Spinal cord (tissue), 10 donors: ENCODE data around the gene PAFAH1B2. TPM values are rescaled to one million over a fixed set of nuclear protein-coding genes. Genes with fewer than 3 reads are reported as not detected.
"Not testable (repeated sequence)": the region's sequence is repeated elsewhere in the genome, so short reads cannot be mapped to it uniquely, and the experiment has no call there.

Source experiments
- DNase-seq, 6 donors: peaks; one replicate each; pipeline versions ENCODE4 v3.0.0 to v3.0.0-alpha.2; 2013 to 2015; ENCODE audit warnings: low spot score in 6 of 6, low read depth in 4 of 6
- H3K27ac ChIP-seq: one replicate; pipeline ENCODE4 v1.5.1; 2013; ENCODE audit warnings: low read depth, low read length, control low read depth
- H3K27me3 ChIP-seq: one replicate; pipeline ENCODE4 v1.6.1; 2013; ENCODE audit warnings: low read length; ENCODE audit not compliant: control insufficient read depth, insufficient read depth
- H3K36me3 ChIP-seq: one replicate; pipeline ENCODE4 v1.6.1; 2013; ENCODE audit warnings: low read length; ENCODE audit not compliant: control insufficient read depth, insufficient read depth
- H3K4me1 ChIP-seq: one replicate; pipeline ENCODE4 v1.6.1; 2013; ENCODE audit warnings: low read length; ENCODE audit not compliant: control insufficient read depth, insufficient read depth
- H3K4me3 ChIP-seq: one replicate; pipeline ENCODE4 v1.5.1; 2013; ENCODE audit warnings: low read depth, low read length, control low read depth
- H3K9me3 ChIP-seq: one replicate; pipeline ENCODE4 v1.6.1; 2013; ENCODE audit warnings: low read length; ENCODE audit not compliant: control insufficient read depth, insufficient read depth
- WGBS: methylation state at CpG from one replicate; pipeline ENCODE4 v1.1.5; 2013; ENCODE audit warnings: missing lambda C conversion rate; ENCODE audit not compliant: insufficient coverage; 5-methylcytosine and 5-hydroxymethylcytosine counted together
- polyA plus RNA-seq, 2 donors: library from polyadenylated mRNA; unstranded; fragments of 120-200 nt; gene quantifications; one replicate each; pipeline ENCODE4 v1.2.1, GENCODE V29; 2013; ENCODE audit not compliant: insufficient read length in 2 of 2
- total RNA-seq, 2 donors: library from RNA; depleted of rRNA in 1 of 2; stranded (reverse); fragments of 120-200 nt in 1 of 2; fragments of >200 nt in 1 of 2; gene quantifications; one replicate each; pipeline versions ENCODE4 v1.2.3 to v1.2.4, GENCODE V29; 2013 to 2014
- donor health status: healthy.

PAFAH1B2 gene
- total and polyA plus RNA-seq, 4 donors = 77.3 to 196 (median 108) TPM

DNA sequence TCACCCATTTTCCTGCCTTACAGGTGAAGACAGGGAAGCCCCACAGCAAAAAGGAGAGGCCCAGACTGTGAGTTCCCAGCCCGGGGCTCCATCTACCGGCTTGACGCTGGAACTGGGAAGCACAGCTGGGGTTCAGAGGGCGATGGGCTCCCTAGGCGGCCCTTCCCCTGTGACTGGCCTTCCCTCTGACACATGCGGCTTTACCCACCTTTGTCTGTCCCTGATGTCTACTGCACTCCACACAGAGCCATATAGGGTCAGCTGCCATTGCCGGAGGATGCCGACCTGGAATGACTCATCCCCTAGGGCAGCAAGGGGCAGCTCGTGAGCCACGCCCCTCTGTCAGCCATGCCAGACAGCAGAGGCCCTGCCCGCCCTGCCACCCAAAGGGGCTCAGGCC, 62.8 kb downstream of the PAFAH1B2 start:
- no CpG with 5 or more reads among the region's 11 CpGs for WGBS
- H3K27me3 ChIP-seq, H3K9me3 ChIP-seq, H3K4me3 ChIP-seq, H3K27ac ChIP-seq, DNase-seq: not testable (repeated sequence)
- Histone ChIP-seq H3K36me3 (peaks cover 36% of the 10 kb centered on the region), H3K4me1 (peaks cover 26% of the 10 kb centered on the region)

DNA sequence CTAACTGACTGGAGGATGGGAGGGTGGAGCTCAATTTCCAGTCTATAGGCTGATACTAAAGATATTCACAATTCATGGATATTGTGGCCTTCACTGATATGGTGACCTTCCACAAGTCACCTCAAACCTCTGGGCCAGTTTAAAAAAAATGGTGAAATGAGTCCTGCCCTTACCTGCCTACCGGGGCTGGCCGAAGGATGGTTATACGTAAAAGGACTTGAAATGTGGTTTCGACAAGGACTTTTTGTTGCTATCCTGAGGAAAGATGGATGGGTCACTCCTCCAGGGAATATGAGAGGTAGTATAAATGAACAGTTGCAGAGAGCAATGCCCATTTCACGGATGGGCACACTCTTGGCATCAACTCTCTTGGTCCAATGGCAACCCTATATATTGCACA, 63.4 kb downstream of the PAFAH1B2 start:
- not testable (repeated sequence) for H3K27me3 ChIP-seq, DNase-seq, H3K27ac ChIP-seq, H3K4me3 ChIP-seq, H3K9me3 ChIP-seq
- WGBS = 88% methylated on average over 4 of the region's 5 CpGs
- peaks cover 20% of the 10 kb centered on the region for H3K4me1 ChIP-seq
- H3K36me3 ChIP-seq = peaks cover 32% of the 10 kb centered on the region

- peaks cover 30% of the 10 kb centered on the region for H3K36me3 ChIP-seq
- no CpG with 5 or more reads among the region's 13 CpGs for WGBS
Measured at GRCh38 chr11:117208710-117209109, 64.6 kb downstream of the PAFAH1B2 start.

GRCh38 chr11:117209351-117210125, 65.5 kb downstream of the PAFAH1B2 start:
- H3K9me3 ChIP-seq, H3K27ac ChIP-seq, H3K4me3 ChIP-seq, DNase-seq, H3K27me3 ChIP-seq: not testable (repeated sequence)
- 93% methylated on average over 6 of the region's 8 CpGs for WGBS
- H3K4me1 ChIP-seq = peaks cover 11% of the 10 kb centered on the region
- H3K36me3 ChIP-seq = peaks cover 29% of the 10 kb centered on the region

More at GRCh38 chr11:117208710-117209109, 64.6 kb downstream of the PAFAH1B2 start:
- H3K27ac ChIP-seq, H3K4me3 ChIP-seq, DNase-seq, H3K27me3 ChIP-seq, H3K9me3 ChIP-seq: not testable (repeated sequence)
- H3K4me1 ChIP-seq = peaks cover 18% of the 10 kb centered on the region

DNA sequence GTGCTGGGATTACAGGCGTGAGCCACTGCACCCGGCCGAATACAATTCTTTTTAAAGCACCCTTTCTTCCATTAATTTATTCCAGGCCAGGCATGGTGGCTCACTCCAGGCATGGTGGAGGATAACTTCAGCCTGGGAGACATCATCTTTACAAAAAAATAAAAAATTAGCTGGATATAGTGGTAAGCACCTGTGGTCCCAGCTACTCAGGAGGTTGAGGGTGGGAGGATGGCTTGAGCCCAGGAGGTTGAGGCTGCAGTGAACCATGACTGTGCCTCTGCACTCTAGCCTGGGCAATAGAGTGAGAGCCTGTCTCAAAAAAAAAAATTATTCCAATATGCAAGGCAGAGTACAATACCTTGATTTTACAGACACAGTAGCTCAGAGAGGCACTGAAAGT, 66.5 kb downstream of the PAFAH1B2 start:
- no CpG with 5 or more reads among the region's 3 CpGs for WGBS
- peaks cover 25% of the 10 kb centered on the region for H3K36me3 ChIP-seq

GRCh38 chr11:117212697-117213355, 68.7 kb downstream of the PAFAH1B2 start:
- 93% methylated on average over 5 of the region's 11 CpGs for WGBS
- no peaks in the 10 kb centered on the region for H3K4me1 ChIP-seq
- H3K4me3 ChIP-seq = no peak overlapping the region
- no peaks in the 10 kb centered on the region for H3K27me3 ChIP-seq
- DNase-seq = no peak
- H3K9me3 ChIP-seq = no peaks in the 10 kb centered on the region
- H3K36me3 ChIP-seq = peaks cover 44% of the 10 kb centered on the region
- H3K27ac ChIP-seq = no peak overlapping the region

More for the DNA sequence above, 66.5 kb downstream of the PAFAH1B2 start:
- Histone ChIP-seq H3K27me3 (no peaks in the 10 kb centered on the region), H3K4me3 (no peak overlapping the region), H3K9me3 (no peaks in the 10 kb centered on the region), H3K4me1 (peaks cover under 1% of the 10 kb centered on the region), H3K27ac (no peak overlapping the region)
- DNase-seq = no peak

- 54% methylated on average over 4 of the region's 7 CpGs for WGBS
- H3K36me3 ChIP-seq = peaks cover 61% of the 10 kb centered on the region
- H3K27ac ChIP-seq = no peak overlapping the region
- DNase-seq = no peak
- no peak overlapping the region for H3K4me3 ChIP-seq
- no peaks in the 10 kb centered on the region for H3K27me3 ChIP-seq
- no peaks in the 10 kb centered on the region for H3K9me3 ChIP-seq
- no peaks in the 10 kb centered on the region for H3K4me1 ChIP-seq
Measured at GRCh38 chr11:117214404-117215110, 70.5 kb downstream of the PAFAH1B2 start.

GRCh38 chr11:117217141-117218084, 73.3 kb downstream of the PAFAH1B2 start:
- H3K4me1 ChIP-seq = peaks cover 24% of the 10 kb centered on the region
- H3K9me3 ChIP-seq = no peaks in the 10 kb centered on the region
- 93% methylated on average over 7 of the region's 11 CpGs for WGBS
- no peak overlapping the region for H3K4me3 ChIP-seq
- DNase-seq = no peak
- no peaks in the 10 kb centered on the region for H3K27me3 ChIP-seq
- peaks cover 75% of the 10 kb centered on the region for H3K36me3 ChIP-seq
- H3K27ac ChIP-seq = peak overlapping the region; percentile 49
